ENCODE data around the gene CLCN3. TPM values are rescaled to one million over a fixed set of nuclear protein-coding genes. Genes with fewer than 3 reads are reported as not detected.

The CLCN3 gene
- total and polyA plus RNA-seq, 9 of the 15 experiments (the other 6 are each of a cell fraction or from before 2014, with no cell fraction given), result 12.7 to 60.6 (median 38.5) TPM

DNA sequence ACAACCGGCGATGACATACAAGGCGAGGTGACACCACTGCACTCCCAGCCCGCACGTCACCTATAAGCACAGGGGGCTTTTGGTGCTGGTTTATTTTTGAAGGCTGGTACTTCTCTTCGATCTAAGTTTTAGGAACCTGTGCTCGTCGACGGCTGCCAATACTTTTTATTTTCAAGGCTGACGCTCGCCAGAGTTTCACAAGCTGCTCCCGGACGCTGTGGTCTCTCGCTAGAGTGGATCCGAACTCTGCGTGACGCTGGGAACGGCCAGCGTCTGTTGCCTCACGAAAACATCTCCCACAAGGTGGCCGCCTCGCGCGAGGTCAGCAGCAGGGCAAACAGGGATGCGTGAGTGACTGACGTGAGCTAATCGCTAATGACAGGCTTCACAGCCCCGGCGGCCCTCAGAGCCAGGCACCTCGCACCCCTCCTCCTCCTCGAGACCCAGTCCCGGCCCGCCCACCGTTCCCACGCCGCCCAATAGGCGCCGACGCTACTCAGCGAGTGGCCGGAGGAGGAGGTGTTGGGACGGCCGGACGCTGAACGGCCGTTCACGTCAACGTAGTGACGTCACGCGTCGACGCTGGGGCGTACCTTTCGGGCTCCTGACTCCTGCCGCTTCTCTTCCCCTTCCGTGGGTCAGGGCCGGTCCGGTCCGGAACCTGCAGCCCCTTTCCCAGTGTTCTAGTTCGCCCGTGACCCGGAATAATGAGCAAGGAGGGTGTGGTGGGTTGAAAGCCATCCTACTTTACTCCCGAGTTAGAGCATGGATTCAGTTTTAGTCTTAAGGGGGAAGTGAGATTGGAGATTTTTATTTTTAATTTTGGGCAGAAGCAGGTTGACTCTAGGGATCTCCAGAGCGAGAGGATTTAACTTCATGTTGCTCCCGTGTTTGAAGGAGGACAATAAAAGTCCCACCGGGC is at the start of gene CLCN3 (continued):
- TF ChIP-seq, protein P1, sequence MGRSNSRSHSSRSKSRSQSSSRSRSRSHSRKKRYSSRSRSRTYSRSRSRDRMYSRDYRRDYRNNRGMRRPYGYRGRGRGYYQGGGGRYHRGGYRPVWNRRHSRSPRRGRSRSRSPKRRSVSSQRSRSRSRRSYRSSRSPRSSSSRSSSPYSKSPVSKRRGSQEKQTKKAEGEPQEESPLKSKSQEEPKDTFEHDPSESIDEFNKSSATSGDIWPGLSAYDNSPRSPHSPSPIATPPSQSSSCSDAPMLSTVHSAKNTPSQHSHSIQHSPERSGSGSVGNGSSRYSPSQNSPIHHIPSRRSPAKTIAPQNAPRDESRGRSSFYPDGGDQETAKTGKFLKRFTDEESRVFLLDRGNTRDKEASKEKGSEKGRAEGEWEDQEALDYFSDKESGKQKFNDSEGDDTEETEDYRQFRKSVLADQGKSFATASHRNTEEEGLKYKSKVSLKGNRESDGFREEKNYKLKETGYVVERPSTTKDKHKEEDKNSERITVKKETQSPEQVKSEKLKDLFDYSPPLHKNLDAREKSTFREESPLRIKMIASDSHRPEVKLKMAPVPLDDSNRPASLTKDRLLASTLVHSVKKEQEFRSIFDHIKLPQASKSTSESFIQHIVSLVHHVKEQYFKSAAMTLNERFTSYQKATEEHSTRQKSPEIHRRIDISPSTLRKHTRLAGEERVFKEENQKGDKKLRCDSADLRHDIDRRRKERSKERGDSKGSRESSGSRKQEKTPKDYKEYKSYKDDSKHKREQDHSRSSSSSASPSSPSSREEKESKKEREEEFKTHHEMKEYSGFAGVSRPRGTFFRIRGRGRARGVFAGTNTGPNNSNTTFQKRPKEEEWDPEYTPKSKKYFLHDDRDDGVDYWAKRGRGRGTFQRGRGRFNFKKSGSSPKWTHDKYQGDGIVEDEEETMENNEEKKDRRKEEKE (IDR thresholded peaks at IDR 0.05; ENCODE audit: borderline replicate concordance in 1 of 2, control insufficient read depth in 1 of 2, low read depth in 2 of 2, low read length in 1 of 2), result 0 out of 4 replicates have a peak, but pooled peaks of 1 of the 2 experiments have one; percentile 26
- TF ChIP-seq RBBP5 (IDR thresholded peaks at IDR 0.05; ENCODE audit: borderline replicate concordance, insufficient read depth, low read length, poor library complexity, severe bottlenecking) (peak; percentile 37), EP400 (IDR thresholded peaks at IDR 0.05) (peak; percentile 83), POLR2G (IDR thresholded peaks at IDR 0.05; ENCODE audit: low read depth, low read length) (peak; percentile 95), CHD2 (IDR thresholded peaks at IDR 0.05; ENCODE audit: low read depth, low read length) (peak; percentile 82), ZNF589 (CRISPR knock-in tag; IDR thresholded peaks at IDR 0.05; ENCODE audit: low read depth) (no peak; the same call in 1 of the 2 replicates), CCNT2 (IDR thresholded peaks at IDR 0.05; ENCODE audit: borderline replicate concordance, extremely low read depth, insufficient read length, low read depth, low read length) (peak; percentile 94), FOXK1 (CRISPR knock-in tag; IDR thresholded peaks at IDR 0.05; ENCODE audit: borderline replicate concordance) (0 out of 2 replicates have a peak, but pooled peaks have one; percentile 32), TCF3 (CRISPR knock-in tag; IDR thresholded peaks at IDR 0.05) (peak; percentile 54), NCOA1 (IDR thresholded peaks at IDR 0.05; ENCODE audit: low read depth) (peak; percentile 48), HDGF (IDR thresholded peaks at IDR 0.05) (no peak), NFIC (IDR thresholded peaks at IDR 0.05) (no peak), MAZ (CRISPR knock-in tag; conservative IDR thresholded peaks at IDR 0.05 in 1 of 2, IDR thresholded peaks at IDR 0.05 in 1 of 2) (peak; percentile 59 to 74), CREM (IDR thresholded peaks at IDR 0.05; ENCODE audit: low read depth) (peak; percentile 97), SAP30 (IDR thresholded peaks at IDR 0.05; ENCODE audit: borderline replicate concordance, insufficient read depth, low read depth, low read length, poor library complexity, severe bottlenecking) (peak; percentile 19), NUFIP1 (IDR thresholded peaks at IDR 0.05; ENCODE audit: partially characterized antibody) (no peak), POLR2A (conservative IDR thresholded peaks at IDR 0.05) (peak; percentile 95), RB1 (IDR thresholded peaks at IDR 0.05; ENCODE audit: low read depth) (peak; percentile 7; the same call in 1 of the 2 replicates), ATF7 (IDR thresholded peaks at IDR 0.05) (peak; percentile 99), MAFK (IDR thresholded peaks at IDR 0.05; ENCODE audit: low read length) (no peak)
- TF ChIP-seq, protein P2, sequence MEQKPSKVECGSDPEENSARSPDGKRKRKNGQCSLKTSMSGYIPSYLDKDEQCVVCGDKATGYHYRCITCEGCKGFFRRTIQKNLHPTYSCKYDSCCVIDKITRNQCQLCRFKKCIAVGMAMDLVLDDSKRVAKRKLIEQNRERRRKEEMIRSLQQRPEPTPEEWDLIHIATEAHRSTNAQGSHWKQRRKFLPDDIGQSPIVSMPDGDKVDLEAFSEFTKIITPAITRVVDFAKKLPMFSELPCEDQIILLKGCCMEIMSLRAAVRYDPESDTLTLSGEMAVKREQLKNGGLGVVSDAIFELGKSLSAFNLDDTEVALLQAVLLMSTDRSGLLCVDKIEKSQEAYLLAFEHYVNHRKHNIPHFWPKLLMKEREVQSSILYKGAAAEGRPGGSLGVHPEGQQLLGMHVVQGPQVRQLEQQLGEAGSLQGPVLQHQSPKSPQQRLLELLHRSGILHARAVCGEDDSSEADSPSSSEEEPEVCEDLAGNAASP (IDR thresholded peaks at IDR 0.05), result no peak
- TF ChIP-seq, protein P3, sequence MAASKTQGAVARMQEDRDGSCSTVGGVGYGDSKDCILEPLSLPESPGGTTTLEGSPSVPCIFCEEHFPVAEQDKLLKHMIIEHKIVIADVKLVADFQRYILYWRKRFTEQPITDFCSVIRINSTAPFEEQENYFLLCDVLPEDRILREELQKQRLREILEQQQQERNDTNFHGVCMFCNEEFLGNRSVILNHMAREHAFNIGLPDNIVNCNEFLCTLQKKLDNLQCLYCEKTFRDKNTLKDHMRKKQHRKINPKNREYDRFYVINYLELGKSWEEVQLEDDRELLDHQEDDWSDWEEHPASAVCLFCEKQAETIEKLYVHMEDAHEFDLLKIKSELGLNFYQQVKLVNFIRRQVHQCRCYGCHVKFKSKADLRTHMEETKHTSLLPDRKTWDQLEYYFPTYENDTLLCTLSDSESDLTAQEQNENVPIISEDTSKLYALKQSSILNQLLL (CRISPR knock-in tag; IDR thresholded peaks at IDR 0.05; ENCODE audit: borderline replicate concordance), result no peak

Data from K562 (cell line).